RWPE2 (cell line): ENCODE results near the gene GPR3.

Experiments
- ATAC-seq: fragments of 200-7000 bp; cut with Tn5 transposase; 3 replicates; pipeline ENCODE4 v1.9.1; 2021; ENCODE audit warnings: low read depth
- DNase-seq: peaks from one replicate; pipeline ENCODE4 v3.0.0-alpha.2; 2020; ENCODE audit warnings: low spot score
- H3K27ac ChIP-seq: fragments of 450-650 bp; 2 replicates; pipeline ENCODE4 v1.5.1; 2017; ENCODE audit warnings: mild to moderate bottlenecking; ENCODE audit not compliant: poor library complexity, severe bottlenecking
- H3K27me3 ChIP-seq: fragments of 250-450 bp; sonication (Bioruptor Pico); 2 replicates; pipeline ENCODE4 v1.5.1; 2021; ENCODE audit warnings: mild to moderate bottlenecking, moderate library complexity; ENCODE audit not compliant: insufficient read depth, poor library complexity, severe bottlenecking
- H3K36me3 ChIP-seq: fragments of 250-450 bp; sonication (Bioruptor Pico); 2 replicates; pipeline ENCODE4 v1.5.1; 2020; ENCODE audit warnings: low read depth, mild to moderate bottlenecking, moderate library complexity
- H3K4me1 ChIP-seq: fragments of 250-450 bp; sonication (Bioruptor Pico); 2 replicates; pipeline ENCODE4 v1.5.1; 2021; ENCODE audit warnings: mild to moderate bottlenecking, moderate library complexity; ENCODE audit not compliant: insufficient read depth, poor library complexity, severe bottlenecking
- H3K4me3 ChIP-seq: fragments of 250-450 bp; sonication (Bioruptor Pico); 2 replicates; pipeline ENCODE4 v1.5.1; 2021; ENCODE audit warnings: mild to moderate bottlenecking, moderate library complexity; ENCODE audit not compliant: severe bottlenecking
- H3K9me3 ChIP-seq: fragments of 250-450 bp; sonication (Bioruptor Pico); 2 replicates; pipeline ENCODE4 v1.5.1; 2021; ENCODE audit warnings: mild to moderate bottlenecking, moderate library complexity; ENCODE audit not compliant: severe bottlenecking
- TF ChIP-seq, protein P1 (sequence below): fragments of 450-650 bp; IDR thresholded peaks from one replicate; pipeline ENCODE4 v1.5.1; 2017; ENCODE audit warnings: mild to moderate bottlenecking, moderate library complexity; ENCODE audit not compliant: poor library complexity, severe bottlenecking

Gene GPR3

DNA sequence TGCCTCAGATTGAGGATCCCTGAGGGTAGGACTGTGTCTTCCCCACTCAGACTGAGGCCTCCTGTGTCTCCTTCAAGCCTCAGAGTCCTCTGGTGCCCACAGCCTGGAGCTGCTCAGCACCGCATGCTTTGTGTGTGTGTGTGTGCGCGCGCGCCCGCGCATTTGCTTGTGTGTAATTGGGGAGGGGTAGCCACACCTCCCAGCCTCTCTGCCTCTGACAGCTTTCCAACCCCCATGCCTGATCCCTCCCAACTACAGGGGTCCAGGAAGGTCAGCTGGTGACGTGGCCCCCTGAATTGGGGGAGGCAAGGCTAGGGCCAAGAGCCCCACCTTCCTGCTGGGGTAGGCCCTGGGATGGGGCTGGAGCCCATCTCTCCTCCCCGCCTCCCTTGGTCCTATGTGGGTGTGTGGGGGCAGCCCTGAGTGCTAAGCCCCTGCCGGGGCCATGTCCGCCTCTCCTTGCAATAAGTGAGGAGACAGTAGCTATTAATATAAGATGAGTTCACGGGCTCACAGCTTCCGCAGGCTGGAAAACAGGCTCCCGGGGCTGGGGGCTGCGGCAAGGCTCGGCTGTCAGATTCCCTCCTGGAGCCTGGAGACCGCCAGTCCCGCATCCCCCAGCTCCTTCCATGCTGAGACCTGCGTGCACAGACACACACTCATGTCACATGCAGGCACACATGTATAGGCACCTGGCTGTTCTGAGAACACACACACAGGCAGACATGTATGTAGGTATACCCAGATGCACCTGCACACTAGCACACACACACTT lies 7.0 kb downstream of the GPR3 start:
- no peak for DNase-seq
- H3K9me3 ChIP-seq: no peaks in the 10 kb centered on the region
- H3K27me3 ChIP-seq: no peaks in the 10 kb centered on the region
- H3K27ac ChIP-seq: no peak overlapping the region
- TF ChIP-seq, protein P1, sequence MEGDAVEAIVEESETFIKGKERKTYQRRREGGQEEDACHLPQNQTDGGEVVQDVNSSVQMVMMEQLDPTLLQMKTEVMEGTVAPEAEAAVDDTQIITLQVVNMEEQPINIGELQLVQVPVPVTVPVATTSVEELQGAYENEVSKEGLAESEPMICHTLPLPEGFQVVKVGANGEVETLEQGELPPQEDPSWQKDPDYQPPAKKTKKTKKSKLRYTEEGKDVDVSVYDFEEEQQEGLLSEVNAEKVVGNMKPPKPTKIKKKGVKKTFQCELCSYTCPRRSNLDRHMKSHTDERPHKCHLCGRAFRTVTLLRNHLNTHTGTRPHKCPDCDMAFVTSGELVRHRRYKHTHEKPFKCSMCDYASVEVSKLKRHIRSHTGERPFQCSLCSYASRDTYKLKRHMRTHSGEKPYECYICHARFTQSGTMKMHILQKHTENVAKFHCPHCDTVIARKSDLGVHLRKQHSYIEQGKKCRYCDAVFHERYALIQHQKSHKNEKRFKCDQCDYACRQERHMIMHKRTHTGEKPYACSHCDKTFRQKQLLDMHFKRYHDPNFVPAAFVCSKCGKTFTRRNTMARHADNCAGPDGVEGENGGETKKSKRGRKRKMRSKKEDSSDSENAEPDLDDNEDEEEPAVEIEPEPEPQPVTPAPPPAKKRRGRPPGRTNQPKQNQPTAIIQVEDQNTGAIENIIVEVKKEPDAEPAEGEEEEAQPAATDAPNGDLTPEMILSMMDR: no peak
- H3K4me3 ChIP-seq: no peak overlapping the region
- ATAC-seq: no peak
- H3K36me3 ChIP-seq: no peaks in the 10 kb centered on the region
- peaks cover 3% of the 10 kb centered on the region for H3K4me1 ChIP-seq

DNA sequence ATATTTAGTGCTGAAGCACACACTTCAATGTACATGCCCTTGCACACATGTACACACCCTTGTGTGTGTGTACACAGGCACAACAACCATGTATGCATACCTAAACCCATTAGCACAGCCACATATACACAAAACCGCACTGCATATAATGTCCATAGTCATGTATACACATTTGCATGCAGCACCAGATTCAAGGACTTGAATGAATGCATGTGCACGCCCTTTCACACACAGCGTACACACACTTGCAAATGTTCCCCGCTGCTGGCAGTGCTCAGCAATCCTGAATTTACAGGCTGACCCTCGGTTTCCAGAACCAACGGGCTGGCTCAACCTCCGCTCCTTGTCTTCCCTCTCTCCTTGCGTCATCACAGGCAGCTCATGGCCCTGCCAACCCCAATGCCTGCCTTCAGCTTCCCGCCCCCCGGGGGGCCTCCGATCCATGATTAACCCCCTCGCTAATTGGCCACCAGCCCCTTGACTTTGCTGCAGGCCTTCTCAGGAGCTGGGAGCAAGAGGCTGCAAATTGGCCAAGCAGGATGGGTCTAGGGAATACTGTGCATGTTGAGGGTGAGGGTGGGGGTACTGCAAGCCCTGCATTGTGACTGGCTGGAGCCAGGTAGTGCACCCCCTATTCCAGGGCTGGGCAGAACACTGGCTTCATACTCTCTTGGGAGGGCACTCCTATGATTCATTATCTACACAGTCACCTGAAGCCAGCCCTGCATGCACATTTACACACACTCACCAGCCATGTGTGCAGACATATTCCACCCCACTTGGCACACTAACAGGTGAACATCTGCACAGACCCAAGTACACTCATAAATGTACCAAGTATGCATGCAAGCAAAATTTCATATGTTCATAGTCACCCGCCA lies 7.9 kb downstream of the GPR3 start:
- H3K4me3 ChIP-seq: no peak overlapping the region
- peak; percentile 22; the same call in 2 of the 3 replicates for ATAC-seq
- no peak overlapping the region for H3K27ac ChIP-seq
- TF ChIP-seq, protein P1: no peak
- no peaks in the 10 kb centered on the region for H3K9me3 ChIP-seq
- no peak for DNase-seq
- H3K27me3 ChIP-seq: no peaks in the 10 kb centered on the region
- no peaks in the 10 kb centered on the region for H3K4me1 ChIP-seq
- H3K36me3 ChIP-seq: no peaks in the 10 kb centered on the region

DNA sequence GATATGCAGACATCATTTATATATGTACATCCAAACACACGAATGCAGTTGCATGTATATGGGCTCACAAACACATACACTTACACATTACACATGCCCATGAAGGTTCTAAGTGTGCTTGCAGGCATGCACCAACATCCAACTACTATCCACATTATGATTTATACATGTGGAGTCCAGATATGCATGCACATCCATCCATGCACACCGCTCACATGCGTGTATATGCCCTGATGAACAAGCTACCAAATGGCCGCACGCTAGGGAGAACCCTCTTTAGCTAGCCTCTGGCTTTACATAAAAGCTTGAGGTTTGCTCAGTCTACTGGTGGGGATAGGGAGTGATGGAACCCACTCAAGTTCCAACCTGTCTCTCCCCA lies 8.5 kb downstream of the GPR3 start:
- Histone ChIP-seq H3K36me3 (no peaks in the 10 kb centered on the region), H3K27ac (no peak overlapping the region), H3K9me3 (no peaks in the 10 kb centered on the region), H3K27me3 (no peaks in the 10 kb centered on the region), H3K4me3 (no peak overlapping the region), H3K4me1 (no peaks in the 10 kb centered on the region)
- TF ChIP-seq, protein P1: no peak
- ATAC-seq (0 out of 3 replicates have a peak, but pooled peaks have one; percentile 5), DNase-seq (no peak)

DNA sequence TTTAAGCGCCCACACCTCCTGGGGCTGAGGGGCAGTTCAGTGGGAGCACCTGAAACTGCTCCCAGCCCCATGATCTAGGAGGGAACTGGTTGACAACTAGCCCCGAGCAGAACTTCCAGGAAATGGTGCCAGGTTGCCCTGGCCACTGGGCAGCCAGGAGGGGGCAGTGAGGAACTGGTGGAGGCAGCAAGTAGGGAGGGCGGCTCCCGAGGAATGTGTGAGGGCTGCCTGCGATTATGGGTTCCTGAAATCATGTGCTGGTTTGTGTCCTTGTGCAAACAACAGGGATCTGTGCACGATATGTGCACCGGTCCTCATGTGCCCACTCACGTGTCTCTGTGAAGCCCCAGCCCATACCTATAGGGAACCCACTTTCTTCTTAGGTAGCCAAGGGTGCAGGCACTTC lies 9.9 kb downstream of the GPR3 start:
- Histone ChIP-seq H3K4me3 (no peak overlapping the region), H3K27me3 (no peaks in the 10 kb centered on the region), H3K4me1 (no peaks in the 10 kb centered on the region), H3K27ac (no peak overlapping the region), H3K9me3 (no peaks in the 10 kb centered on the region), H3K36me3 (peaks cover 5% of the 10 kb centered on the region; the same call in 1 of the 2 replicates)
- DNase-seq (no peak), ATAC-seq (peak; percentile 15; the same call in 1 of the 3 replicates)
- TF ChIP-seq, protein P1: peak; percentile 30
